ENCODE measurements around the gene MLYCD.

Gene MLYCD

GRCh38 chr16:83898463-83899271 is at the start of gene MLYCD:
MLYCD (plus strand) TSS chr16:83899115; CDS start chr16:83899145, 30 bp downstream.
- DNase-seq = peak; percentile 4 to 80

GRCh38 chr16:83849421-83849820 is 49.5 kb upstream of the MLYCD start:
- DNase-seq = no peak

- DNase-seq = no peak
These were observed 48.0 kb upstream of the MLYCD start for GRCh38 chr16:83850947-83851346.

GRCh38 chr16:83851473-83851872 is 47.4 kb upstream of the MLYCD start:
- DNase-seq = no peak

GRCh38 chr16:83852774-83853173 is 46.1 kb upstream of the MLYCD start:
- DNase-seq = no peak

- DNase-seq = no peak
These were observed 45.1 kb upstream of the MLYCD start for GRCh38 chr16:83853834-83854233.

- DNase-seq = no peak
These were observed 44.5 kb upstream of the MLYCD start for GRCh38 chr16:83854420-83854819.

- no peak for DNase-seq
These were observed 42.1 kb upstream of the MLYCD start for GRCh38 chr16:83856792-83857191.

GRCh38 chr16:83859265-83859664 is 39.6 kb upstream of the MLYCD start:
- no peak for DNase-seq

GRCh38 chr16:83862661-83863060 is 36.3 kb upstream of the MLYCD start:
- no peak for DNase-seq

- no peak for DNase-seq
These were observed 35.2 kb upstream of the MLYCD start for GRCh38 chr16:83863682-83864081.

- DNase-seq = no peak
These were observed 28.1 kb upstream of the MLYCD start for GRCh38 chr16:83870830-83871229.

GRCh38 chr16:83878838-83879237 is 20.1 kb upstream of the MLYCD start:
- DNase-seq = peak; percentile 1 to 39

- no peak for DNase-seq
These were observed 16.6 kb upstream of the MLYCD start for GRCh38 chr16:83882163-83882885.

GRCh38 chr16:83886199-83886971 is 12.5 kb upstream of the MLYCD start:
- DNase-seq = no peak

GRCh38 chr16:83887080-83887479 is 11.8 kb upstream of the MLYCD start:
- peak; percentile 2 to 28 for DNase-seq

GRCh38 chr16:83887564-83887963 is 11.4 kb upstream of the MLYCD start:
- DNase-seq = no peak

- DNase-seq = no peak
These were observed 10.3 kb upstream of the MLYCD start for GRCh38 chr16:83888672-83889044.

- no peak for DNase-seq
These were observed 8.6 kb upstream of the MLYCD start for GRCh38 chr16:83890359-83890758.

- no peak for DNase-seq
These were observed 7.2 kb upstream of the MLYCD start for GRCh38 chr16:83891742-83892141.

- DNase-seq = no peak
These were observed 3.7 kb upstream of the MLYCD start for GRCh38 chr16:83895243-83895642.

GRCh38 chr16:83895942-83896341 is 3.0 kb upstream of the MLYCD start:
- no peak for DNase-seq

GRCh38 chr16:83899272-83899897 is 470 bp downstream of the MLYCD start:
- peak in 1 of 2 experiments; percentile 50 for DNase-seq

Data from NCI-H526 (cell line).